Measurements from ENCODE around the gene FITM2.

- TF ChIP-seq CTCF (IDR thresholded peaks at IDR 0.05) (no peak), POLR2AphosphoS5 (IDR thresholded peaks at IDR 0.05) (peak in 1 of 2 donors; percentile 27), POLR2A (IDR thresholded peaks at IDR 0.05; ENCODE audit: low read depth) (no peak)
These were observed 46.6 kb upstream of the FITM2 start for GRCh38 chr20:44357555-44358125.
